G401 (cell line): ENCODE data around the gene SORBS1. TPM values are rescaled to one million over a fixed set of nuclear protein-coding genes. Genes with fewer than 3 reads are reported as not detected.

Source experiments
- DNase-seq: peaks from one replicate; pipeline ENCODE4 v3.0.0-alpha.2; 2015; ENCODE audit warnings: low spot score
- in situ Hi-C: cut with HindIII; loops from 2 replicates; pipeline ENCODE4 v1.10.0; 2016; ENCODE audit warnings: low sequenced_read_pairs, mixed read lengths
- total RNA-seq: library from RNA; depleted of rRNA; stranded (reverse); fragments of >200 nt; shearing (Covaris generic); gene quantifications from 2 replicates; pipeline ENCODE4 v1.2.3, GENCODE V29; 2014

The SORBS1 gene
- total RNA-seq, 1 experiment from 2014 or later: not detected

GRCh38 chr10:95525033-95525418 lies 36.1 kb downstream of the SORBS1 start:
- in situ Hi-C loops: no loop called here

GRCh38 chr10:95524358-95525032 lies 36.7 kb downstream of the SORBS1 start:
- DNase-seq: no peak
- in situ Hi-C loops: no loop called here

More at GRCh38 chr10:95525033-95525418, 36.1 kb downstream of the SORBS1 start:
- no peak for DNase-seq

GRCh38 chr10:95522117-95522516 lies 39.1 kb downstream of the SORBS1 start:
- no peak for DNase-seq
- in situ Hi-C loops: no loop called here

GRCh38 chr10:95520617-95521016 lies 40.6 kb downstream of the SORBS1 start:
- in situ Hi-C loops: no loop called here
- no peak for DNase-seq

- peak; percentile 90 for DNase-seq
- in situ Hi-C loops: no loop called here
These were observed 42.4 kb downstream of the SORBS1 start for GRCh38 chr10:95518455-95519452.

- DNase-seq: no peak
- in situ Hi-C loops: no loop called here
These were observed 43.4 kb downstream of the SORBS1 start for GRCh38 chr10:95517536-95518454.

GRCh38 chr10:95516774-95517373 lies 44.3 kb downstream of the SORBS1 start:
- in situ Hi-C loops: no loop called here

GRCh38 chr10:95513941-95514392 lies 47.2 kb downstream of the SORBS1 start:
- in situ Hi-C loops: no loop called here
- peak; percentile 78 for DNase-seq

More at GRCh38 chr10:95516774-95517373, 44.3 kb downstream of the SORBS1 start:
- no peak for DNase-seq

- DNase-seq: no peak
- in situ Hi-C loops: no loop called here
These were observed 48.1 kb downstream of the SORBS1 start for GRCh38 chr10:95513008-95513589.

GRCh38 chr10:95511314-95511713 lies 49.9 kb downstream of the SORBS1 start:
- in situ Hi-C loops: no loop called here
- no peak for DNase-seq

GRCh38 chr10:95509251-95509650 lies 51.9 kb downstream of the SORBS1 start:
- DNase-seq: no peak
- in situ Hi-C loops: no loop called here

- DNase-seq: no peak
- in situ Hi-C loops: no loop called here
These were observed 52.4 kb downstream of the SORBS1 start for GRCh38 chr10:95508730-95509129.

- in situ Hi-C loops: no loop called here
- DNase-seq: peak; percentile 50
These were observed 55.0 kb downstream of the SORBS1 start for GRCh38 chr10:95506056-95506737.

GRCh38 chr10:95505641-95506040 lies 55.5 kb downstream of the SORBS1 start:
- in situ Hi-C loops: no loop called here
- DNase-seq: peak; percentile 81

- DNase-seq: peak; percentile 65
- in situ Hi-C loops: no loop called here
These were observed 56.0 kb downstream of the SORBS1 start for GRCh38 chr10:95505084-95505610.

GRCh38 chr10:95504246-95504691 lies 56.9 kb downstream of the SORBS1 start:
- in situ Hi-C loops: no loop called here
- DNase-seq: no peak

- in situ Hi-C loops: no loop called here
- no peak for DNase-seq
These were observed 57.6 kb downstream of the SORBS1 start for GRCh38 chr10:95503526-95503925.
